Ishikawa (cell line): Measurements from ENCODE around the gene TSPAN6.

Experiments
- CEBPB ChIP-seq: IDR thresholded peaks from 2 replicates; pipeline ENCODE4 v1.6.1; 2012
- CREB1 ChIP-seq: IDR thresholded peaks from 2 replicates; pipeline ENCODE4 v1.6.1; 2012; ENCODE audit warnings: low read depth
- EGR1 ChIP-seq: IDR thresholded peaks from 2 replicates; pipeline ENCODE4 v1.6.1; 2012
- EP300 ChIP-seq: IDR thresholded peaks from 2 replicates; pipeline ENCODE4 v1.6.1; 2012; ENCODE audit warnings: borderline replicate concordance
- FOXM1 ChIP-seq: IDR thresholded peaks from 2 replicates; pipeline ENCODE4 v1.6.1; 2012; ENCODE audit warnings: low read depth, borderline replicate concordance
- MAX ChIP-seq: IDR thresholded peaks from 2 replicates; pipeline ENCODE4 v1.6.1; 2012
- NFIC ChIP-seq: IDR thresholded peaks from 2 replicates; pipeline ENCODE4 v1.6.1; 2012
- RAD21 ChIP-seq: IDR thresholded peaks from 2 replicates; pipeline ENCODE4 v1.6.1; 2012; ENCODE audit warnings: low read depth
- REST ChIP-seq: IDR thresholded peaks from 2 replicates; pipeline ENCODE4 v1.6.1; 2012; ENCODE audit warnings: low read depth, mild to moderate bottlenecking
- TAF1 ChIP-seq: IDR thresholded peaks from 2 replicates; pipeline ENCODE4 v1.6.1; 2012; ENCODE audit warnings: low read depth, mild to moderate bottlenecking
- TCF12 ChIP-seq: IDR thresholded peaks from 2 replicates; pipeline ENCODE4 v1.6.1; 2012; ENCODE audit warnings: low read depth
- TEAD4 ChIP-seq: IDR thresholded peaks from 2 replicates; pipeline ENCODE4 v1.6.1; 2012
- USF1 ChIP-seq: IDR thresholded peaks from 2 replicates; pipeline ENCODE4 v1.6.1; 2012
- YY1 ChIP-seq: IDR thresholded peaks from 2 replicates; pipeline ENCODE4 v1.6.1; 2012; ENCODE audit warnings: low read depth
- ZBTB7A ChIP-seq: IDR thresholded peaks from 2 replicates; pipeline ENCODE4 v1.6.1; 2012; ENCODE audit warnings: low read depth

The TSPAN6 gene

GRCh38 chrX:100636321-100636991 lies at the start of gene TSPAN6:
Gene TSPAN6 (minus strand): TSS chrX:100636806. CDS start chrX:100636694, 112 bp downstream.
- TF ChIP-seq ZBTB7A (no peak), FOXM1 (no peak), NFIC (no peak), TAF1 (no peak; the same call in 1 of the 2 replicates), EGR1 (no peak), MAX (no peak), REST (no peak), TCF12 (no peak), CEBPB (no peak), YY1 (0 out of 2 replicates have a peak, but pooled peaks have one; percentile 24), CREB1 (no peak), RAD21 (peak; percentile 39; the same call in 1 of the 2 replicates), EP300 (no peak), TEAD4 (no peak)

GRCh38 chrX:100685997-100686305 lies 49.3 kb upstream of the TSPAN6 start:
- TF ChIP-seq USF1 (no peak), TAF1 (no peak), TCF12 (no peak), CREB1 (no peak), MAX (no peak)

- TF ChIP-seq RAD21 (peak; percentile 84), TCF12 (no peak)
Measured at GRCh38 chrX:100685284-100685996, 48.8 kb upstream of the TSPAN6 start.

- TF ChIP-seq YY1 = no peak
- no peak for TF ChIP-seq CREB1
- no peak for TF ChIP-seq MAX
- no peak for TF ChIP-seq EP300
- no peak for TF ChIP-seq NFIC
- no peak for TF ChIP-seq REST
- no peak for TF ChIP-seq TEAD4
Measured at GRCh38 chrX:100682939-100683338, 46.3 kb upstream of the TSPAN6 start.

GRCh38 chrX:100681599-100681998 lies 45.0 kb upstream of the TSPAN6 start:
- no peak for TF ChIP-seq YY1
- TF ChIP-seq ZBTB7A = no peak
- TF ChIP-seq TAF1 = no peak
- no peak for TF ChIP-seq MAX
- TF ChIP-seq NFIC = no peak
- TF ChIP-seq FOXM1 = no peak
- no peak for TF ChIP-seq RAD21

GRCh38 chrX:100680756-100681155 lies 44.1 kb upstream of the TSPAN6 start:
- no peak for TF ChIP-seq FOXM1
- no peak for TF ChIP-seq MAX
- TF ChIP-seq CREB1 = no peak
- no peak for TF ChIP-seq EGR1
- no peak for TF ChIP-seq NFIC
- no peak for TF ChIP-seq ZBTB7A
- no peak for TF ChIP-seq TEAD4
- TF ChIP-seq EP300 = no peak
- no peak for TF ChIP-seq TCF12
- no peak for TF ChIP-seq RAD21
- TF ChIP-seq TAF1 = no peak
- no peak for TF ChIP-seq USF1
- no peak for TF ChIP-seq REST
- TF ChIP-seq CEBPB = no peak
- TF ChIP-seq YY1 = no peak
